GM12878 (cell line): ENCODE measurements around the gene MYO1E. TPM values are rescaled to one million over a fixed set of nuclear protein-coding genes. Genes with fewer than 3 reads are reported as not detected.

Experiments
- ATAC-seq: fragments of 200-7000 bp; cut with Tn5 transposase; 3 replicates; pipeline ENCODE4 v1.9.1; 2020; ENCODE audit warnings: mild to moderate bottlenecking, moderate library complexity
- BruUV-seq: library from RNA; stranded (reverse); fragments of 400-500 nt; replicated peaks from 2 replicates; lab custom pipeline; 2021; lab: Mats Ljungman, UMichigan
- CTCF ChIA-PET: fragments of 300-600 bp; sonication (Branson Sonifier 250); formaldehyde crosslinking; extraction: SDS; loops from one replicate; lab custom pipeline; 2021; ENCODE audit warnings: inconsistent platforms; lab: Yijun Ruan, JAX
- POLR2A ChIA-PET: fragments of 350-600 bp; formaldehyde crosslinking; extraction: SDS; loops from one replicate; lab custom pipeline; 2021; ENCODE audit warnings: inconsistent platforms; lab: Charles Lee
- RAD21 ChIA-PET: fragments of 300-600 bp; sonication (Branson Sonifier 250); formaldehyde crosslinking; loops from one replicate; lab custom pipeline; 2023; ENCODE audit warnings: antibody characterized with exemption; ENCODE audit not compliant: unreplicated experiment; lab: Charles Lee
- SMC1A ChIA-PET: fragments of 300-600 bp; sonication (Branson Sonifier 250); formaldehyde crosslinking; loops from one replicate; lab custom pipeline; 2023; ENCODE audit not compliant: unreplicated experiment, uncharacterized antibody; lab: Charles Lee
- DNase-seq: peaks from one replicate; pipeline ENCODE4 v3.0.0-alpha.2; 2011; ENCODE audit warnings: low read depth, low spot score
- FAIRE-seq: peaks from 3 replicates; lab custom pipeline; 2011; peaks lifted over from hg19 to GRCh38; lab: Jason Lieb, UNC
- H2AFZ ChIP-seq: 2 replicates; pipeline ENCODE4 v1.6.0; 2011; ENCODE audit warnings: low read depth, low read length, control low read depth; ENCODE audit not compliant: control insufficient read depth
- H3K27ac ChIP-seq: 2 replicates; pipeline ENCODE4 v1.5.1; 2011; ENCODE audit warnings: control low read depth; ENCODE audit not compliant: control insufficient read depth, insufficient read depth
- H3K27me3 ChIP-seq, 2 experiments: replicated peaks in 1 of 2; 2 replicates each; pipeline versions ENCODE4 v1.6.0 to v1.6.1; 2011; ENCODE audit warnings: low read length in 1 of 2; ENCODE audit not compliant: control insufficient read depth in 2 of 2, insufficient read depth in 2 of 2
- H3K36me3 ChIP-seq, 2 experiments: 2 replicates each; pipeline ENCODE4 v1.5.1; 2011; ENCODE audit warnings: low read length in 1 of 2; ENCODE audit not compliant: control insufficient read depth in 2 of 2, insufficient read depth in 2 of 2
- H3K4me1 ChIP-seq: 2 replicates; pipeline ENCODE4 v1.6.1; 2011; ENCODE audit warnings: mild to moderate bottlenecking, low read length, moderate library complexity, mixed read lengths; ENCODE audit not compliant: control insufficient read depth, insufficient read depth
- H3K4me2 ChIP-seq: 2 replicates; pipeline ENCODE4 v1.6.0; 2011; ENCODE audit warnings: control low read depth; ENCODE audit not compliant: control insufficient read depth, insufficient read depth
- H3K4me3 ChIP-seq: fragments of 200-600 bp; sonication (generic); 2 replicates; pipeline ENCODE4 v1.5.1; 2016
- H3K79me2 ChIP-seq: 2 replicates; pipeline ENCODE4 v1.6.0; 2011; ENCODE audit warnings: low read length; ENCODE audit not compliant: control insufficient read depth, insufficient read depth
- H3K9ac ChIP-seq: 2 replicates; pipeline ENCODE4 v1.8.0; 2011; ENCODE audit warnings: low read length, control low read depth, mixed read lengths; ENCODE audit not compliant: control insufficient read depth, insufficient read depth
- H3K9me3 ChIP-seq: replicated peaks from 3 replicates; pipeline ENCODE4 v1.5.1; 2011; ENCODE audit warnings: mild to moderate bottlenecking, low read length; ENCODE audit not compliant: control insufficient read depth, insufficient read depth
- H4K20me1 ChIP-seq: 2 replicates; pipeline ENCODE4 v1.6.0; 2011; ENCODE audit not compliant: control insufficient read depth, insufficient read depth
- BMI1 ChIP-seq: fragments of 450-650 bp; IDR thresholded peaks from 2 replicates; pipeline ENCODE4 v1.6.1; 2016; ENCODE audit warnings: mild to moderate bottlenecking, moderate library complexity, borderline replicate concordance
- CBX3 ChIP-seq: fragments of 200-600 bp; sonication (generic); IDR thresholded peaks from 2 replicates; pipeline ENCODE4 v1.6.1; 2016; ENCODE audit warnings: low read depth, borderline replicate concordance
- GATAD2B ChIP-seq: fragments of 450-650 bp; conservative IDR thresholded peaks from 2 replicates; pipeline ENCODE4 v1.6.1; 2017; ENCODE audit warnings: low read depth, mild to moderate bottlenecking, moderate library complexity
- MTA2 ChIP-seq: fragments of 450-650 bp; IDR thresholded peaks from 2 replicates; pipeline ENCODE4 v1.6.1; 2016; ENCODE audit warnings: low read depth, mild to moderate bottlenecking, moderate library complexity
- NBN ChIP-seq: fragments of 450-650 bp; IDR thresholded peaks from 2 replicates; pipeline ENCODE4 v1.6.1; 2016
- NR2C2 ChIP-seq: IDR thresholded peaks from 2 replicates; pipeline ENCODE4 v1.6.1; 2011; ENCODE audit warnings: borderline replicate concordance, low read depth; ENCODE audit not compliant: control insufficient read depth, insufficient read length
- NRF1 ChIP-seq: conservative IDR thresholded peaks from 2 replicates; pipeline ENCODE4 v1.6.1; 2011; ENCODE audit warnings: mild to moderate bottlenecking, low read depth, low read length, improper control_type of control experiment
- PAX5 ChIP-seq: IDR thresholded peaks from 2 replicates; pipeline ENCODE4 v1.6.1; 2011; ENCODE audit warnings: low read depth, low read length, borderline replicate concordance
- RB1 ChIP-seq: fragments of 450-650 bp; formaldehyde crosslinking; IDR thresholded peaks from 2 replicates; pipeline ENCODE4 v1.6.1; 2017; ENCODE audit warnings: mild to moderate bottlenecking, borderline replicate concordance
- SKIL ChIP-seq: fragments of 450-650 bp; IDR thresholded peaks from 2 replicates; pipeline ENCODE4 v1.6.1; 2017; ENCODE audit warnings: mild to moderate bottlenecking, low read depth, inconsistent platforms; ENCODE audit not compliant: poor library complexity, severe bottlenecking
- SMC3 ChIP-seq: IDR thresholded peaks from 2 replicates; pipeline ENCODE4 v1.6.1; 2011; ENCODE audit warnings: low read length, improper control_type of control experiment, borderline replicate concordance
- TCF12 ChIP-seq: IDR thresholded peaks from 2 replicates; pipeline ENCODE4 v1.6.1; 2011; ENCODE audit warnings: low read depth, mild to moderate bottlenecking, low read length
- TCF3 ChIP-seq: IDR thresholded peaks from 2 replicates; pipeline ENCODE4 v1.6.1; 2012; ENCODE audit warnings: low read depth, mild to moderate bottlenecking, low read length, borderline replicate concordance; ENCODE audit not compliant: insufficient read depth
- ZBED1 ChIP-seq: IDR thresholded peaks from 2 replicates; pipeline ENCODE4 v1.6.1; 2016; ENCODE audit warnings: borderline replicate concordance
- WGBS: methylation state at CpG from one replicate; pipeline ENCODE4 v1.1.6; 2016; ENCODE audit warnings: low lambda C conversion rate; ENCODE audit not compliant: insufficient replicate concordance, insufficient coverage; ENCODE audit errors: missing lambda C conversion rate; 5-methylcytosine and 5-hydroxymethylcytosine counted together
- in situ Hi-C: fragments of 300-500 bp; cut with MboI; formaldehyde crosslinking; loops from 9 replicates; pipeline ENCODE4 v1.14.3; 2018; ENCODE audit warnings: mixed read lengths
- intact Hi-C: fragments of 100-400 bp; cut with micrococcal nuclease; formaldehyde crosslinking; loops from one replicate; pipeline ENCODE4 v1.14.2; 2022; ENCODE audit not compliant: unreplicated experiment
- polyA plus RNA-seq, 11 experiments: library from polyadenylated mRNA; depleted of rRNA in 4 of 11; unstranded in 6 of 11; stranded (reverse) in 5 of 11; fragments of >200 nt; fragmentation: Nextera tagmentation in 4 of 11; fragmentation: Illumina TruSeq in 1 of 11; extraction: Ambion mirVana in 4 of 11; extraction: Trizol in 1 of 11; gene quantifications; 1 replicate in 1 of 11; 2 replicates in 10 of 11; pipeline versions ENCODE4 v1.2.1 to v1.2.3, GENCODE V29; 2011 to 2016; ENCODE audit warnings: inconsistent platforms in 2 of 11, missing spikeins in 2 of 11, low read depth in 1 of 11
- total RNA-seq, 4 experiments: library from RNA; depleted of rRNA in 3 of 4; stranded (reverse); fragments of >200 nt in 3 of 4; fragmentation: Illumina TruSeq in 1 of 4; extraction: Trizol in 1 of 4; gene quantifications; 2 replicates each; pipeline versions ENCODE4 v1.2.1 to v1.2.3, GENCODE V29; 2013 to 2021
- TF ChIP-seq, protein P1 (sequence below): fragments of 450-650 bp; IDR thresholded peaks from 2 replicates; pipeline ENCODE4 v1.6.1; 2017; ENCODE audit warnings: mild to moderate bottlenecking

MYO1E gene
- total and polyA plus RNA-seq, 10 of the 15 experiments (the other 5 are each of a cell fraction or from before 2014, with no cell fraction given) = 10.3 to 266 (median 64.9) TPM

GRCh38 chr15:59230531-59231055 is 142.1 kb downstream of the MYO1E start:
- Histone ChIP-seq H3K36me3 (peaks cover 9 to 38% of the 10 kb centered on the region in 2 experiments), H3K4me3 (no peak overlapping the region), H3K9ac (no peak overlapping the region), H4K20me1 (no peaks in the 10 kb centered on the region), H3K79me2 (no peaks in the 10 kb centered on the region; the same call in 1 of the 2 replicates), H3K27me3 (no peaks in the 10 kb centered on the region), H3K4me2 (no peak overlapping the region), H3K4me1 (no peaks in the 10 kb centered on the region), H3K9me3 (no peaks in the 10 kb centered on the region), H2AFZ (no peak overlapping the region), H3K27ac (no peak overlapping the region)
- no peak for ATAC-seq
- ChIA-PET CTCF (no interaction called here), POLR2A (interaction anchor here (1.0 kb wide), 1 partner anchor 13 kb away, joined by 3 read pairs; no protein-coding TSS in a partner anchor), RAD21 (no interaction called here), SMC1A (no interaction called here)
- FAIRE-seq = no peak
- no peak for DNase-seq
- no TSS peak for BruUV-seq
- in situ Hi-C loops (no loop called here), intact Hi-C loops (no loop called here)
- TF ChIP-seq NBN (no peak), PAX5 (no peak), SKIL (no peak), CBX3 (no peak), SMC3 (no peak), NRF1 (no peak), MTA2 (no peak), GATAD2B (no peak), NR2C2 (no peak), ZBED1 (no peak), BMI1 (no peak), RB1 (no peak), TCF12 (no peak), TCF3 (no peak)
- TF ChIP-seq, protein P1, sequence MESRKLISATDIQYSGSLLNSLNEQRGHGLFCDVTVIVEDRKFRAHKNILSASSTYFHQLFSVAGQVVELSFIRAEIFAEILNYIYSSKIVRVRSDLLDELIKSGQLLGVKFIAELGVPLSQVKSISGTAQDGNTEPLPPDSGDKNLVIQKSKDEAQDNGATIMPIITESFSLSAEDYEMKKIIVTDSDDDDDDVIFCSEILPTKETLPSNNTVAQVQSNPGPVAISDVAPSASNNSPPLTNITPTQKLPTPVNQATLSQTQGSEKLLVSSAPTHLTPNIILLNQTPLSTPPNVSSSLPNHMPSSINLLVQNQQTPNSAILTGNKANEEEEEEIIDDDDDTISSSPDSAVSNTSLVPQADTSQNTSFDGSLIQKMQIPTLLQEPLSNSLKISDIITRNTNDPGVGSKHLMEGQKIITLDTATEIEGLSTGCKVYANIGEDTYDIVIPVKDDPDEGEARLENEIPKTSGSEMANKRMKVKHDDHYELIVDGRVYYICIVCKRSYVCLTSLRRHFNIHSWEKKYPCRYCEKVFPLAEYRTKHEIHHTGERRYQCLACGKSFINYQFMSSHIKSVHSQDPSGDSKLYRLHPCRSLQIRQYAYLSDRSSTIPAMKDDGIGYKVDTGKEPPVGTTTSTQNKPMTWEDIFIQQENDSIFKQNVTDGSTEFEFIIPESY = no peak
- WGBS = 100% methylated on average over 2 of the region's 2 CpGs
